Colon (tissue), 2 donors: ENCODE data around the gene SMARCA5.
"Not testable (repeated sequence)": the region's sequence is repeated elsewhere in the genome, so short reads cannot be mapped to it uniquely, and the experiment has no call there.

Experiments
- FAIRE-seq: peaks from 2 replicates; lab custom pipeline; 2012; peaks lifted over from hg19 to GRCh38; lab: Jason Lieb, UNC
- donor health status: control.
- donor health status: control.

SMARCA5 gene

GRCh38 chr4:143513314-143514168 is at the start of gene SMARCA5:
SMARCA5 (plus strand) TSS chr4:143513702; CDS start chr4:143513925, 223 bp downstream.
- peak; percentile 71 for FAIRE-seq

GRCh38 chr4:143473334-143474126 is 40.0 kb upstream of the SMARCA5 start:
- no peak for FAIRE-seq

- no peak for FAIRE-seq
Observed at GRCh38 chr4:143477487-143477886, 36.0 kb upstream of the SMARCA5 start.

GRCh38 chr4:143481361-143481760 is 32.1 kb upstream of the SMARCA5 start:
- no peak for FAIRE-seq

GRCh38 chr4:143482840-143483239 is 30.7 kb upstream of the SMARCA5 start:
- FAIRE-seq: no peak

- FAIRE-seq: no peak
Observed at GRCh38 chr4:143486314-143486713, 27.2 kb upstream of the SMARCA5 start.

GRCh38 chr4:143488687-143489086 is 24.8 kb upstream of the SMARCA5 start:
- FAIRE-seq: no peak

- no peak for FAIRE-seq
Observed at GRCh38 chr4:143489106-143489505, 24.4 kb upstream of the SMARCA5 start.

GRCh38 chr4:143498021-143498420 is 15.5 kb upstream of the SMARCA5 start:
- FAIRE-seq: no peak

GRCh38 chr4:143502231-143502630 is 11.3 kb upstream of the SMARCA5 start:
- no peak for FAIRE-seq

- FAIRE-seq: no peak
Observed at GRCh38 chr4:143506031-143506430, 7.5 kb upstream of the SMARCA5 start.

GRCh38 chr4:143511906-143512305 is 1.6 kb upstream of the SMARCA5 start:
- no peak for FAIRE-seq

GRCh38 chr4:143512978-143513313 is 556 bp upstream of the SMARCA5 start:
- FAIRE-seq: no peak

GRCh38 chr4:143514169-143514495 is 630 bp downstream of the SMARCA5 start:
- no peak for FAIRE-seq

- FAIRE-seq: no peak
Observed at GRCh38 chr4:143514497-143514896, 995 bp downstream of the SMARCA5 start.

- FAIRE-seq: no peak
Observed at GRCh38 chr4:143514901-143515300, 1.4 kb downstream of the SMARCA5 start.

- FAIRE-seq: peak; percentile 49
Observed at GRCh38 chr4:143515905-143516304, 2.4 kb downstream of the SMARCA5 start.

GRCh38 chr4:143517764-143518163 is 4.3 kb downstream of the SMARCA5 start:
- FAIRE-seq: no peak

GRCh38 chr4:143524211-143524610 is 10.7 kb downstream of the SMARCA5 start:
- no peak for FAIRE-seq

- not testable (repeated sequence) for FAIRE-seq
Observed at GRCh38 chr4:143528046-143528445, 14.5 kb downstream of the SMARCA5 start.

GRCh38 chr4:143531380-143531779 is 17.9 kb downstream of the SMARCA5 start:
- FAIRE-seq: no peak

- no peak for FAIRE-seq
Observed at GRCh38 chr4:143531788-143532491, 18.4 kb downstream of the SMARCA5 start.
